ENCODE results near the gene MORC4.

The MORC4 gene

GRCh38 chrX:106903856-106904528, 96.0 kb downstream of the MORC4 start:
- DNase-seq: no peak

DNA sequence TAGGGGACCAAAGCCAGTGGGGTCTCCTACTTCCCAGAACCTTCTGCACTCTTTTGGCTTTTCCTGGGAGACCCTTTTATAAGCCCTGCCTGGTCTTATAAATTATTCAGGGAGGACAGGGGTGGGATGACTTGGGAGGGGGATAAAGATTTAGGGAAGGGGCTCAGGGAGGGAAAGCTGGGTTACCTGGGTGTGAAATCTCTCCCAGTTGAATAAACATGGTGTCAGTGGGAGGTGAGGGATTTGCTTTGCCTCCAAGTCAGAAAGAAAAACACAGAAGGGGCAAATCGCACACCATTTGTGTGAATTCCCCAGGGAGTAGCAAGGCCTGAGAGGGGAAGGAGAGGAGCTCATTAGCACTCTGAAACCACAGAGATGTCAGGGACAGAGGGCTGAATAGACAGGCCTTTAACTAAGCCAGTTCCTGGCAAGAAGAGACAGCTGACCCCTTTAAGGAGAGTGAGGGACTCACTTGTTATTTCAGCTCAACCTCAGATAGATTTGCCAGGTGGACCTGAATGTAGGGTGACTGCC, 96.7 kb downstream of the MORC4 start, which contains the start of gene RIPPLY1:
TSS of gene RIPPLY1 (minus strand) at position 51 of the 534 bp plus-strand sequence. CDS start 54 bp downstream, outside the sequence.
- DNase-seq: no peak

GRCh38 chrX:106902684-106903083, 97.3 kb downstream of the MORC4 start:
- DNase-seq: no peak

DNA sequence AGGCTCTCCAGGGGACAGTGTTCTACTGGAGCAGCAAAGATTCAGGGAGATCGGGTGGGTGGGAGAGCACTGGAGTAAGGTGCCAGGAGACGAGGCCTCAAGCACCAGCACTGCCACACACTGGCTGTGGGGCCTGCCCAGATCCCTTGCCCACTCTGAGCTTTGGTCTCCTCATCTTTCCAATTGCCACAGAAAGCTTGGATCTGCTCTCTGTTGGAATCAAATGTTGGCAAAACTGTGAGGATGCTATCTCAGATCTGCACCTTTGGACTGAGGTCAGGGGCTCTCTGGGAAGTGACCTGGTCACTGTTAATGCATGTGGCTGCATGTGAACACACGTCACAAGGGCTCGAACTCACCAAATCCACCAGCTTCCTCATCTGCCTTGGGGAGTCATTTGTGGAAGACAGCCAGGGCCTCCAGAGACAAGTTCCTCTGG, 98.2 kb downstream of the MORC4 start:
- no peak for DNase-seq

DNA sequence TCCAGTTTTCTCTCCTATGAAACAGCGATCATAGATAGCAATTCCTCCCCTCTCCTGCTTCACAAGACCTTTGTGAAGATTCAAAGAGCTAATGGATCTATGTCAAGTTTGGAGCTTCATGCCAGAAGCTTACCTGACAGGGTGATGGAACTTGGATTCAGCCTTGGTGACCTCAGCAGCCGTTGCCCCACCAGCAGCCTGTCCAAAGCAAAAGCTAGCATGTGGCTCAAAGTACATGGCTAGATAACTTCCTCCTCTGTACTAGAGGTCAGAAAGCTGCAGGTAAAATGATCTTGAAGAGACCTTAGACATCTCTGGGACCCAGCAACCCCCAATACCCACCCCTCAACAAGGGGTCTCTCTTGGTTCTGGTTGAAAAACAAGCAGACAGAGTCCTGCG, 98.7 kb downstream of the MORC4 start:
- no peak for DNase-seq

DNA sequence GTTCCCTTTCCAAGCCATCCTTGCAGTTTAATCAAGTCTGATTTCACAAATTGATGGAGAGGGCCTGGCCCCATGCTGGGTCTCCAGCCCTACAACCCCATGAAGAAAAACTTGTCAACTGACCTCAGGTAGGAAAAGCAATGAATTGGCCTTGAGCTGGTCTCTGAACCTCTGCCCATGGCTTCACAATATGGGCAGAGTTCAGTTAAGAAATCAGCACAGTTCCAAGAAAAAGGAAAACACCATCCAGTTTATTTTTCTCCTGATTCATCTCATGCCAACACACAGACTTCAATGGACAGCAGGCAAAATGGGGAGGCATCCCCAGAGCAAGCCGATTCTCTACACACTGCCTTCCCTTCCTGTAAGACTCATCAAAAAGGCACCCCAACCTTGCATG, 100.2 kb downstream of the MORC4 start:
- DNase-seq: no peak

- DNase-seq: no peak
These were observed 100.7 kb downstream of the MORC4 start for GRCh38 chrX:106899276-106899675.

GRCh38 chrX:106898462-106898861, 101.5 kb downstream of the MORC4 start:
- DNase-seq: no peak

DNA sequence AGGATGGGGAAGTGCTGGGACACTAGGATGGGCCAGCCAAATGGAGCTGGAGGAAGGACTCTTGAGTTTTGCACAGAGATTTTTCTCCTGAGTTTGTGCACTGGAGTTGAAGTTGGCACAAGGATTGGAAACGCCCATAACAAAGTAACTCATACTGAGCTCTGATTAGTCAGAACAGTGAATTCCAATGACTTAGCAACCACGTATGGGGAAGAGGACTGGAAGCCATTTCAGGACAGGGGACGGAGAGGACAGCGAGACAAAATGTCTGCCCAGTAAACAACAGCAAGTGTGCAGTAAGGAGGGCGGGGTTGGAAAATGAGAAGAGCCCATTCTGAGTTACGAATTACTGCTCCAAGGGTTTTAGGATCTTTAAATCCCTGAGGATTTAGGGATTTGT, 102.8 kb downstream of the MORC4 start:
- DNase-seq: no peak

GRCh38 chrX:106894978-106895452, 105.0 kb downstream of the MORC4 start:
- DNase-seq: no peak

DNA sequence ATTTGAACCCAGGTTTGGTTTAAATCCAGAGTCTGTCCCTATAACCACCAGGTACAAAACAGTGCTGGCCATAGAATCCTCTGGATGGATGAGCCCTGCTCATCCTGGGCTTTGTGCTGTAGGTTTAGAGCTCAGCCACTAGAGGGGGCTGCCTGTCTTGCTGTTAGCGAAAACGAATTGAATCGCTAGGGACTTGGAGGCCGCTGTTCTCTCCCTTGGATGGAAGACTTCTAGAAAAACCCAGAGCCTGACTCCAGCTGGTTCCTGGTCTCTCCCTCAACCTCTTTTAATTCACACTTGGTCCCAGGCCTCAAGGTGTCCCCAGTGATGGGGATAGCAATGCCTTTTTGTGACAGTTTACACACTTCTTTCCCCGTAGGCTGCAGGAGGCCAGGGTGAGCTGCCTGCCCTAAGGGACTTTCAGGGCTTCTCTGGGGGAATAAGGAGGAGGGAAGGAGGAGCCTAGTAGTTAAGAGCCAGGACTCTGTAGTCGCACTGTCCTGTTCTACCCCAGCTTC, 105.6 kb downstream of the MORC4 start:
- peak; percentile 48 for DNase-seq

DNA sequence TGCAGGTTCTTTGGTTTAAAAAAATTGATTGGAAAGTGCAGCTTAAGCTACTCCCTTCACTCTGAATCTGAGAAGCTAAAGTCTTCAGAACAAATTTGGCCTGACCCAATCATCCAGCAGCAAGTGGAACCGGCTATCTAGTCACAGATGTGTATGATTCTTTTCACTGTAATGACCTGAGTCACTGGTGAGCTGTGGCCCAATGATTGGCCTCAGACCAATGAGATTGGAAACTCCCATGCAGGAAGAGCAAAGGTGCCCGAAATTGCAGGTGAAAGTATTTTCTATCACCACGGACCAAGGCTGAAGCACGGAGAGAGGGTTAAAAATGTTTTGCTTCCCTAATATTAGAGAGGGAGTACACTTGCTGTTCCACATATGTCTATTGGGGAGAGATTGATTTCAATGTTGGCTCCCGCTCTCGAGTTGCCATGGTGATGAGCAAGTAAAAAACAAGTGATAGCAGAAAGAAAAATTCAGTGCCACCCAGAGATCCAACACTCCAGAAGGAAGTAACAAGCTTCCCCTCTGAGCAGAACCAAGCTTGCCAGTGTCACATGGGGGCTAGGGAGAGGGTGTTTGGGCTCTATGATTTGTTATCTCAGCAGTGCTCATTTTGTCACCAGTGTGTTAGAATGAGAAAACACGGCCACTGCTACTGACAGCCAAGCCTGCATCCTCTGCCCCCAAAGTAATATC, 108.1 kb downstream of the MORC4 start:
- no peak for DNase-seq
